ENCODE data around the gene ZCCHC17. TPM values are rescaled to one million over a fixed set of nuclear protein-coding genes. Genes with fewer than 3 reads are reported as not detected.
"Not testable (repeated sequence)": the region's sequence is repeated elsewhere in the genome, so short reads cannot be mapped to it uniquely, and the experiment has no call there.

ZCCHC17 gene
- total RNA-seq, 1 donor from 2014 or later, result 64.5 TPM

DNA sequence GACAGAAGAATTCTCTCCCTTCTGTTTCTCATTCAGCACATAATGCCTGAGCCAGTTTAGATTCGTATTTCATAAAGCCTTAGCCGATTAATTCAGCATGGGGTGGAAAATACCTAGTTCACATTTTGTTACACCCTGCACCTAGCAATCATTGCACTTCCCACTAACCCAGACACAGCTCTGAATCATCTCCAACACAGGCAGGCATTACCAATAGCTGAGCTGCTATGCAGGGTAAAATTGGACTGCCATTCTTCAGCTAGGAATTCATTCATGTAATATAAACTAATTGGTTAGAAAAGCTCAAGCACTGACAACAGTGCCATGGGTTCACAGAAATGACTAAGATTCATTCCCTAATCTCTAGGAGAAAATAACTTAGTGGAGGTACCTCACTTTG lies 30.3 kb upstream of the ZCCHC17 start:
- H3K27me3 Mint-ChIP-seq (ENCODE audit: unreplicated experiment), result no peaks in the 10 kb centered on the region
- no peak overlapping the region for H3K27ac Mint-ChIP-seq (ENCODE audit: unreplicated experiment)
- TF ChIP-seq, protein P1, sequence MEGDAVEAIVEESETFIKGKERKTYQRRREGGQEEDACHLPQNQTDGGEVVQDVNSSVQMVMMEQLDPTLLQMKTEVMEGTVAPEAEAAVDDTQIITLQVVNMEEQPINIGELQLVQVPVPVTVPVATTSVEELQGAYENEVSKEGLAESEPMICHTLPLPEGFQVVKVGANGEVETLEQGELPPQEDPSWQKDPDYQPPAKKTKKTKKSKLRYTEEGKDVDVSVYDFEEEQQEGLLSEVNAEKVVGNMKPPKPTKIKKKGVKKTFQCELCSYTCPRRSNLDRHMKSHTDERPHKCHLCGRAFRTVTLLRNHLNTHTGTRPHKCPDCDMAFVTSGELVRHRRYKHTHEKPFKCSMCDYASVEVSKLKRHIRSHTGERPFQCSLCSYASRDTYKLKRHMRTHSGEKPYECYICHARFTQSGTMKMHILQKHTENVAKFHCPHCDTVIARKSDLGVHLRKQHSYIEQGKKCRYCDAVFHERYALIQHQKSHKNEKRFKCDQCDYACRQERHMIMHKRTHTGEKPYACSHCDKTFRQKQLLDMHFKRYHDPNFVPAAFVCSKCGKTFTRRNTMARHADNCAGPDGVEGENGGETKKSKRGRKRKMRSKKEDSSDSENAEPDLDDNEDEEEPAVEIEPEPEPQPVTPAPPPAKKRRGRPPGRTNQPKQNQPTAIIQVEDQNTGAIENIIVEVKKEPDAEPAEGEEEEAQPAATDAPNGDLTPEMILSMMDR (IDR thresholded peaks at IDR 0.05; ENCODE audit: partially characterized antibody, unreplicated experiment), result no peak
- DNase-seq, result no peak
- H3K36me3 Mint-ChIP-seq (ENCODE audit: unreplicated experiment), result no peaks in the 10 kb centered on the region
- H3K4me3 Mint-ChIP-seq (ENCODE audit: unreplicated experiment), result no peak overlapping the region
- peaks cover 2% of the 10 kb centered on the region for H3K4me1 Mint-ChIP-seq (ENCODE audit: low read depth, unreplicated experiment)
- peaks cover 3% of the 10 kb centered on the region for H3K9me3 Mint-ChIP-seq (ENCODE audit: unreplicated experiment)

DNA sequence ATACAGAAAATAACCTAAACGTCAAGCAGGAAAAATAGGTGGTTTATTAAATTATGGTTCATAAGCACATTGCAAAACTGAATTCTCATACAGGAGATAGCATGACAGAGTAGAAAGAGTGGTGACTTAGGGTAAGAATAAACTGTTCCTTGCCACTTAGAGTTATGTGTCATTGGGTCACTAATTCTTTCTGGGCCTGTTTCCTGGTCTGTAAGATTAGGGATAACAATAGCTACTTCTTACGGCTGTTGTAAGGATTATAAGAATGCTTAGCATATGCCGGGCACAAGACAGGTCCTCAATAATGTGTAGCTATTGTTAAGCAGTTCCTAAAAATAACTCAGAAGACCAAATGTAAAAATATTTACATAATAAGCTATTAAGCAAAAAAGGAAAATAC lies 24.5 kb upstream of the ZCCHC17 start:
- Mint-ChIP-seq H3K4me3 (ENCODE audit: unreplicated experiment) (no peak overlapping the region), H3K4me1 (ENCODE audit: low read depth, unreplicated experiment) (no peaks in the 10 kb centered on the region), H3K27ac (ENCODE audit: unreplicated experiment) (no peak overlapping the region), H3K27me3 (ENCODE audit: unreplicated experiment) (peaks cover 1% of the 10 kb centered on the region), H3K36me3 (ENCODE audit: unreplicated experiment) (no peaks in the 10 kb centered on the region), H3K9me3 (ENCODE audit: unreplicated experiment) (no peaks in the 10 kb centered on the region)
- TF ChIP-seq, protein P1 (IDR thresholded peaks at IDR 0.05; ENCODE audit: partially characterized antibody, unreplicated experiment), result no peak
- DNase-seq, result no peak

DNA sequence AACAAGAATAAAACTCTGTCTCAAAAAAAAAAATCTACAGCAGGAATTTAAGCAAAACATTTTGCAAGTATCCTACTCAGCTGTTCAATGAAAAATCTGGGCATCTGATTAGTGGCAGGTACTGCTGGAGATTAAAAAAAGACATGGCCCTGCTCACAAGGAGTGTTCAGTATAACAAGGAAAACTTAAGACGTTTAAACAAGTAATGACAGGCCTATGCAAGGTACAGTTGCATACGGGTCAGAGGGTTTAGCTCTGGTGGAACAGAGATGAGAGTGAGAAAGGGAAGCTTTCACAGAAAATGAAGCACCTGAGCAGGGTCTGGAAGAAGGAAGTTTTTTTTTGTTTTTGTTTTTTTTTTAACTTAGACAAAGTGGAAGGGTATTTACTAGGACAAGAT lies 23.2 kb upstream of the ZCCHC17 start:
- Mint-ChIP-seq H3K36me3 (ENCODE audit: unreplicated experiment) (no peaks in the 10 kb centered on the region), H3K4me1 (ENCODE audit: low read depth, unreplicated experiment) (no peaks in the 10 kb centered on the region), H3K27ac (ENCODE audit: unreplicated experiment) (no peak overlapping the region), H3K9me3 (ENCODE audit: unreplicated experiment) (no peaks in the 10 kb centered on the region), H3K4me3 (ENCODE audit: unreplicated experiment) (no peak overlapping the region), H3K27me3 (ENCODE audit: unreplicated experiment) (peaks cover 1% of the 10 kb centered on the region)
- DNase-seq, result no peak
- TF ChIP-seq, protein P1 (IDR thresholded peaks at IDR 0.05; ENCODE audit: partially characterized antibody, unreplicated experiment), result no peak

DNA sequence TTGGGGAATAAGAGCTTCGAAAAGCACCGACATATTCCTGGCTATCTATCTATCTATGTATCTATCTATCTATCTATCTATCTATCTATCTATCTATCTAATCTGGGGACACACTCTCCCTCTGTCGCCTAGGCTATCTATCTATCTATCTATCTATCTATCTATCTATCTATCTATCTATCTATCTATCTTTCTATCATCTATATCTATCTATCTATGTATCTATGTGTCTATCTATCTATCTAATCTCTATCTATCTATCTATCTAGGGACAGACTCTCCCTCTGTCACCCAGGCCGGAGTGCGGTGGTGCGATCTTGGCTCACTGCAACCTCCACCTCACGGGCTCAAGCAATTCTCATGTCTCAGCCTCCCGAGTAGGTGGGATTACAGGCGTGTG lies 14.4 kb upstream of the ZCCHC17 start:
- not testable (repeated sequence) for DNase-seq; H3K4me3 Mint-ChIP-seq (ENCODE audit: unreplicated experiment); H3K27ac Mint-ChIP-seq (ENCODE audit: unreplicated experiment); H3K36me3 Mint-ChIP-seq (ENCODE audit: unreplicated experiment); H3K27me3 Mint-ChIP-seq (ENCODE audit: unreplicated experiment); H3K4me1 Mint-ChIP-seq (ENCODE audit: low read depth, unreplicated experiment); H3K9me3 Mint-ChIP-seq (ENCODE audit: unreplicated experiment)

DNA sequence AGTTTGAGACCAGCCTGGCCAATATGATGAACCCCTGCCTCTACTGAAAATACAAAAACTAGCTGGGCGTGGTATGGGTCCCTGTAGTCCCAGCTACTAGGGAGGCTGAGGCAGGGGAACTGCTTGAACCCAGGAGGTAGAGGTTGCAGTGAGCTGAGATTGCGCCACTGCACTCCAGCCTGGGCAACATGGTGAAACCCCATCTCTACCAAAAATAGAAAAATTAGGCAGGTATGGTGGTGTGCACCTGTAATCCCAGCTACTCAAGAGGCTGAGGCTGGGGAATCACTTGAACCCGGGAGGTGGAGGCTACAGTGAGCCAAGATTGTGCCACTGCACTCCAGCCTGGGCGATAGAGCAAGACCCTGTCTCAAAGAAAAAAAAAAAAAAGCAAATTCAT lies 9.0 kb upstream of the ZCCHC17 start:
- not testable (repeated sequence) for H3K9me3 Mint-ChIP-seq (ENCODE audit: unreplicated experiment); H3K36me3 Mint-ChIP-seq (ENCODE audit: unreplicated experiment); H3K27ac Mint-ChIP-seq (ENCODE audit: unreplicated experiment); H3K27me3 Mint-ChIP-seq (ENCODE audit: unreplicated experiment); H3K4me1 Mint-ChIP-seq (ENCODE audit: low read depth, unreplicated experiment); H3K4me3 Mint-ChIP-seq (ENCODE audit: unreplicated experiment)
- peak; percentile 22 for DNase-seq

DNA sequence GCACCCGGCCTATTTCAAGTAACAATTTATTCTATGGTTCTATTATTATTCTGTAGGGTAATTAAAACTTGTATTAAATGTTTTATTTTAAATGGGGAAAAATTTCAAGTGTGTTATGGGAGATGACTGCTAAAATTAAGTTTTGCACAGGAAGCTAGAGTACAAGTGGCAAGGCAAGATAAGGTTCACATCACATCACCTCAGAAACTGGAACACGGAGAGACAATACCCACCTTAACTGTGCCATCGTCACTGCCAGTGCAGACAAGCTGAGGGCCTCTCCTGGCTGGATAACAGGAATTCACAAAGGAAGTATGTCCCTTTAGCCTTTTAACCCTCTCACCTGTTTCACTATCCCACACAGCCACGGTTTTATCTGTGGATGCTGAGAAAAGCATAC lies 7.8 kb upstream of the ZCCHC17 start:
- no peaks in the 10 kb centered on the region for H3K9me3 Mint-ChIP-seq (ENCODE audit: unreplicated experiment)
- H3K27ac Mint-ChIP-seq (ENCODE audit: unreplicated experiment), result no peak overlapping the region
- H3K4me3 Mint-ChIP-seq (ENCODE audit: unreplicated experiment), result no peak overlapping the region
- no peaks in the 10 kb centered on the region for H3K4me1 Mint-ChIP-seq (ENCODE audit: low read depth, unreplicated experiment)
- DNase-seq, result no peak
- H3K27me3 Mint-ChIP-seq (ENCODE audit: unreplicated experiment), result no peaks in the 10 kb centered on the region
- TF ChIP-seq, protein P1 (IDR thresholded peaks at IDR 0.05; ENCODE audit: partially characterized antibody, unreplicated experiment), result no peak
- no peaks in the 10 kb centered on the region for H3K36me3 Mint-ChIP-seq (ENCODE audit: unreplicated experiment)

All from glutamatergic neuron (in vitro differentiated cells).